ENCODE data around the gene UROC1.

UROC1 gene

DNA sequence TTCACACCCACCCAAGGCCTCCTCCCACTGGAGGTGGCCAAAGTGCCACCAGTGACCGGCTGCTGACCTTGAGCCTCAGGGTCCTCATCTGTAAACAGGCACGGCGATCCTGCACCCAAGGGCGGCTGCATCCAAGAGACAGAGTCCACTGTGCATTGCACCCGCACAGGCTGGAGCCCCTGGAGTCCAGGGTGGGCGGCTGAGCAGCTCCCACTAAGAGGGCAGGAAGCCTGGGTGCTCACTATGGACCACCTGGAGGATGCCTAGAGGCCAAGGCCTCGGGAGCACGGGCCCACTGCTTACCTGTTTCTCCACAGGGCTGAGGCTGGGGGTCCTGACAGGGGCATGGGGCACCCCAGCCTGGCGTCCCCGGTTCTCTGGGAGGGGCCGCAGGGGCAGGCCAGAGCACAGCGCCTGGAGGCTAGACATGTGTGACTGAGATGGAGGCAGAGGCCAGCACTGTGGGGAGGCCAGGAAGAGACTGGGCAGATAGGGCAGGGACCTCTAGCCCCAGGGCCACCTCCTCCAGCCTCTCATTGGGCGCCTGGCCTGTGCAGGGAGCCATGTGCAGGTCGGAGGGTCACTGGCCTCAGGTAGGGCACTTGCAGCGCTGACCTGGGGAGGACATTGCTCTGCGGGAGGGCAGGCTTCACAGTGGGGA lies at the start of gene UROC1:
TSS of gene UROC1 (minus strand) at position 483 of the 661 bp plus-strand sequence. CDS start at position 429, 54 bp downstream.
- H3K27ac ChIP-seq, result no peak within 1 kb of the TSS
- TF ChIP-seq, protein P1, sequence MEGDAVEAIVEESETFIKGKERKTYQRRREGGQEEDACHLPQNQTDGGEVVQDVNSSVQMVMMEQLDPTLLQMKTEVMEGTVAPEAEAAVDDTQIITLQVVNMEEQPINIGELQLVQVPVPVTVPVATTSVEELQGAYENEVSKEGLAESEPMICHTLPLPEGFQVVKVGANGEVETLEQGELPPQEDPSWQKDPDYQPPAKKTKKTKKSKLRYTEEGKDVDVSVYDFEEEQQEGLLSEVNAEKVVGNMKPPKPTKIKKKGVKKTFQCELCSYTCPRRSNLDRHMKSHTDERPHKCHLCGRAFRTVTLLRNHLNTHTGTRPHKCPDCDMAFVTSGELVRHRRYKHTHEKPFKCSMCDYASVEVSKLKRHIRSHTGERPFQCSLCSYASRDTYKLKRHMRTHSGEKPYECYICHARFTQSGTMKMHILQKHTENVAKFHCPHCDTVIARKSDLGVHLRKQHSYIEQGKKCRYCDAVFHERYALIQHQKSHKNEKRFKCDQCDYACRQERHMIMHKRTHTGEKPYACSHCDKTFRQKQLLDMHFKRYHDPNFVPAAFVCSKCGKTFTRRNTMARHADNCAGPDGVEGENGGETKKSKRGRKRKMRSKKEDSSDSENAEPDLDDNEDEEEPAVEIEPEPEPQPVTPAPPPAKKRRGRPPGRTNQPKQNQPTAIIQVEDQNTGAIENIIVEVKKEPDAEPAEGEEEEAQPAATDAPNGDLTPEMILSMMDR (IDR thresholded peaks at IDR 0.05), result no peak
- no peak for TF ChIP-seq ZFX (IDR thresholded peaks at IDR 0.05; ENCODE audit: borderline replicate concordance)

DNA sequence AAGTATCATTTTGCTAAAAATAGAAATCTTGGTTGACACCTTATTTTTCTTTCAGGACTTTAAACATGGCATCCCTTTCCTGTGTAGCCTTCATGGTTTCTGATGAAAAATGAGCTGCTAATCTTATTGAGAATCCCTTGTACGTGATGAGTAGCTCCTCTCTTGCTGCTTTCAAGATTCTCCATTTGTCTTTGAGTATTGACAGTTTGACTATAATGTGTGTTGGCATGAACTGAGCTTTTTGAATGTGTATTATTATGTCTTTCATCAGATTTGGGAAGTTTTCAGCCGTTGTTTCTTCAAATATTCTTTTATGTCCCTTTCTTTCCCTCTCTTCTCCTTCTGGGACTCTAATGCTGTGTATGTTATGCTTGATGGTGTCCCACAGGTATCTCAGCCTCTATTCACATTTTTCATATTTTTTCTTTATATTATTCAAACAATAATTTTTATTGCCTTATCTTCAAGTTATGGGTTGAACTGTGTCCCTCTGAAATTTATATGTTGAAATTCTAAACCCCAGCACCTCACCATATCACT lies 45.2 kb upstream of the UROC1 start:
- no peak for TF ChIP-seq ZFX (IDR thresholded peaks at IDR 0.05; ENCODE audit: borderline replicate concordance)
- TF ChIP-seq, protein P1 (IDR thresholded peaks at IDR 0.05), result no peak
- H3K27ac ChIP-seq, result no peak overlapping the region

DNA sequence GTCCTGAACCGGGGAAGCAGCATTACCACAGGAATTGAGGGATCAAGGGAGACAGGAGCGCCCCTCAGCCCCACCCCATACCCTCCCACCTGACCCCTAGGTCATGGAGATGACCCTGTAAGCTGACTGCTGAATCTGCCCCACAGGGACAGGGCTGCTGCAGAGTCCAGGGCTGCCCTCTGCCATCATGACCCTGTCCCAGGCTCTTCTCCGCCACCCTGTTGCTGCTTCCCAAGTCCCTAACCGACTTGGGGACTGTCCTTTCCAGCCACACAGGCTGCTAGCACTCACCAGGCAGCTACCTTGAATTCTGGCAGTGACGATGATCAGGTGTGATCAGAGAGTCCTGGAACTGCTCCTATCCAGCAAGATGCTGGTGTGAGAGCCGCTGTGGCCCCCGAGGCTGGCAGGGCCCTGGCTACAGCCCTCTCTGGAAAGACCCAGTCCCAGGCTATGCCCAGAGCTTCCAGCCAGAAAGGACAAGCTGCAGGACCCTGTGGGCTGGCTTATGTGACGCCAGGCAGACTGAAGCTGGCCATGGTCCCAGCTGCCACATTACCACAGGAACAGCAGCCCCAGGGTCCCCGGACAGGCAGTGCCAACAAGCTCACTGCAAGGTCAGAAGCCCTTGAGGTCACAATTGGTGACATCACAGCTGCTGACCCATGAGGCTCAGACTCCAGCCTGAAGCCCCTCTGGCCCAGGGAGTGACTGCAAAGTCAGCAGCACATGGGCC lies 40.9 kb upstream of the UROC1 start, which contains the start of gene C3orf22:
TSS of gene C3orf22 (minus strand) at position 597 of the 736 bp plus-strand sequence. CDS start 5,542 bp downstream, outside the sequence.
- H3K27ac ChIP-seq, result no peak within 1 kb of the TSS
- no peak for TF ChIP-seq ZFX (IDR thresholded peaks at IDR 0.05; ENCODE audit: borderline replicate concordance)
- TF ChIP-seq, protein P1 (IDR thresholded peaks at IDR 0.05), result no peak

DNA sequence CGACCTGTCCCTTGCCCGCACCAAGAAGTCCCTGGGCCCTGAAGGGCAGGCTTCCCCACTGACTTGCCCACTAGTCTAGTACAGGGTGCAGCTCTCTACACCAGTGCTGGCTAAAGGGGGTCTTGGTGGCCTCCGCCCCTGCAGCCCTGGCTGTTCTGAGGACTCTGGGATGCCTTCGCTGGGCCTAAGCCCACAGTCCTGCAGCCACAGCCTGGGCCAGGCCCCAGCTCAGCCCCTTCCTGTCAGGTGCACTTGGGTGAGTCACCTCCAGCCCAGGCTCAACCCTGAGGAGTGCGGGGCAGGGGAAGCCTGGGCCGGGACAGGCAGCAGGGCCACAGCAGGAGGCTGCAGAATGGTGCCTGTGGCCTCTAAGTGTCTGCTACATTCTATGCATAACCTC lies 40.2 kb upstream of the UROC1 start:
- H3K27ac ChIP-seq, result no peak overlapping the region
- TF ChIP-seq, protein P1 (IDR thresholded peaks at IDR 0.05), result no peak
- TF ChIP-seq ZFX (IDR thresholded peaks at IDR 0.05; ENCODE audit: borderline replicate concordance), result no peak

DNA sequence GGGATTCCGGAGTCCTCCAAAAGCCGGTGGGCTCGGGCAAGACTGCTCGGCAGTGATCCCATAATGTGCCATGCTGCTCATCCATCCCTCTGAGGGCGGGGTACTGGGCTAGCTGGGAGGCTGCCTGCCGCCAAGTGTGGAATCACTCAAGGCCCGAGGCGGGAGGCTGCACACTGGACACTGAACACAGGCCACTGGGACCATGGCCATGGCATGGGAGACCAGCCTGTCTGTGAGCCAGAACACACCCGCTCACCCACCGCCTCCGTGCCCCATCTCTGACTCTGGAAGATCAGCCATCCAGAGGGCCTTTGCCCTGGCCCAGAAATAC lies 39.8 kb upstream of the UROC1 start:
- TF ChIP-seq, protein P1 (IDR thresholded peaks at IDR 0.05), result no peak
- TF ChIP-seq ZFX (IDR thresholded peaks at IDR 0.05; ENCODE audit: borderline replicate concordance), result no peak
- no peak overlapping the region for H3K27ac ChIP-seq

DNA sequence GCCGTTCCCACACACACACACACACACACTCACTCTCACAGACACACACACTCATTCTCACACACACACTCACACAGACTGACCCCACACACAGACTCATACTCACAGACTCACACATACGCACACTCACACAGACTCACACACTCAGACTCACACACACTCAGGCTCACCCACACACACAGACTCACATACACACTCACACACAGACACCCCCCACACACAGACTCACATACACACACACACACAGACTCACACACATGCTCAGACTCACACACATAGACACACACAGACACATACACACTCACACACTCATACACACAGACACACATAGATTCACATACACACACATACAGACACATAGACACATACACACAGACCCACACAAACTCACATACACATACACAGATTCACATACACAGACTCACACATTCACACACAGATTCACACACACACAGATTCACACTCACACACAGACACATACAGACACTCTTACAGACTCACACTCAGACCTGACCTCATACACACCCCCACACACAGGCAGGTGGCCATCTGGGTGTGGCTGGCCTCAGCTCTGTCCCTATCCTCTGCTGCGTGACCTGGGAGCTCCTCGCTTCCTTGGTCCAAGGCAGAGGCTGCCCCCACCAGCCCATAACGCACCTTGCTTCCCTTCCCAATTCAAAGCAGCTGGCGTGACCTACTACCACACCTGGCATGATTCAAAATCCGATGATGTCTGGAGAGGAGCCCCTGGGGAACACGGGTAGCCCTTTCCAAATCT lies 39.3 kb upstream of the UROC1 start:
- H3K27ac ChIP-seq, result no peak overlapping the region
- no peak for TF ChIP-seq ZFX (IDR thresholded peaks at IDR 0.05; ENCODE audit: borderline replicate concordance)
- TF ChIP-seq, protein P1 (IDR thresholded peaks at IDR 0.05), result no peak

Data from 22Rv1 (cell line).